Measurements from ENCODE around the gene P4HA1.

P4HA1 gene

GRCh38 chr10:72976886-72977285, 119.8 kb downstream of the P4HA1 start:
- DNase-seq: no peak

All from SHP77 (cell line).